ENCODE results near the gene GSTT2B.
"Not testable (repeated sequence)": the region's sequence is repeated elsewhere in the genome, so short reads cannot be mapped to it uniquely, and the experiment has no call there.

The GSTT2B gene

GRCh38 chr22:23984430-23984829 is 23.4 kb upstream of the GSTT2B start:
- no peak for DNase-seq

DNA sequence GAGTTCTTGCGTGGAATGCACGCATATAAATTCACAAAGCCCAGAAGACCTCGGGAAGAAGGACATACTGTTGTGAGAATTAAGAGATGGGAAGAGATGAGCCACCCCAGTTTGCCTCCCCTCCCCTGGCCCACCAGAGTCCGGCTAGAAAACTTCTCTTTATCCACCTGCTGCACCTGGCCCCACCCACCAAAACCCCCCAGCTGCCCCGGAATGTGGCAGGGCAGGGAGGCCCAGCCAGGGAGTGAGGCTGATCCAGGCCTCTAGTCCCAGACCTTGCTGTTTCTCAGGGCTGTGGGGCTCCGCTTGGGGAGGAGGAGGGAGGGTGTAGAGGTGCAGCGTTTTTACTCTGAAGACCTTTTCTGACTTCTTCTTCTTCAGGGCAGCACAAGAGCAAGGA is 19.6 kb upstream of the GSTT2B start:
- not testable (repeated sequence) for DNase-seq

- not testable (repeated sequence) for DNase-seq
These were observed 18.7 kb upstream of the GSTT2B start, which contains the start of gene GSTT2 for GRCh38 chr22:23979557-23980240. Gene GSTT2 (plus strand): TSS chr22:23980134.

DNA sequence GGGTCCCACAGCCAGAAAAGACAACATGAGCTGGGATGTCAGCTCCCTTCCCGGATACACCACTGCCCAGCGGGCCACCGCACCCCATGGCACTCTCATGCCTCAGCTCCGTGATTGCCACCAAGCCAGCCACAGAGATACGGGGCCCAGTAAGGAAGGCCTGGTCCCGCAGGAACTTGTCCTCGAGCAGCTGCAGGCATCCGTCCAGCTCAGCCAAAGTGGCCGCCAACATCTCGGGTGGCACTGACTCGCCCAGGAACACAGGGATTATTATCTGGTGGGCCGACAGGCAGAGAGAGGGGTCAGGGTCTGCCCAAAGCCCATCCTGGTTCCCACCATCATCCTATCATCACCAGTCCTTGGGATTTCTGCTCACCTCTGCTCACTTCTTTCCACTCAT is 16.3 kb upstream of the GSTT2B start:
- DNase-seq = not testable (repeated sequence)

DNA sequence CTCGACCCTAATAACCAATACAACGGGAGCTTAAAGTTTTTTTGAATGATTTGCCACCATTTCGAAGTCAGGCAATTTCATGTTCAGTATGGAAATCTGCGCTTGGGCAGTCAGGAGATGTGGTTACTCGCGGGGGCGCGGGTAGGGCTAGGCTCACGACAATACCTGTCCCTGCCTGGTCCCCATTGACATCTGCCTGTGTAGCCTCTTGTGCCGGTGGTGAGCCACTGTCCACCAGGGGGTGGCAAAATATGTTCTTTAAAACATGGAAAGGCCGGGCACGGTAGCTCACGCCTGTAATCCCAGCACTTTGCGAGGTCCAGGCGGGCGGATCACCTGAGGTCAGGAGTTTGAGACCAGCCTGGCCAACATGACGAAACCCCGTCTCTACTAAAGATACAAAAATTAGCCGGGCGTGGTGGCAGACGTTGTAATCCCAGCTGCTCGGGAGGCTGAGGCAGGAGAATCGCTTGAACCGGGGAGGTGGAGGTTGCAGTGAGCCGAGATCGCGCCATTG is 13.9 kb upstream of the GSTT2B start:
- DNase-seq = not testable (repeated sequence)

GRCh38 chr22:23974345-23974744 is 13.3 kb upstream of the GSTT2B start, which contains the start of gene DDT:
Gene DDT (minus strand): TSS chr22:23974441. CDS start chr22:23974414, 27 bp downstream.
- DNase-seq = not testable (repeated sequence)

DNA sequence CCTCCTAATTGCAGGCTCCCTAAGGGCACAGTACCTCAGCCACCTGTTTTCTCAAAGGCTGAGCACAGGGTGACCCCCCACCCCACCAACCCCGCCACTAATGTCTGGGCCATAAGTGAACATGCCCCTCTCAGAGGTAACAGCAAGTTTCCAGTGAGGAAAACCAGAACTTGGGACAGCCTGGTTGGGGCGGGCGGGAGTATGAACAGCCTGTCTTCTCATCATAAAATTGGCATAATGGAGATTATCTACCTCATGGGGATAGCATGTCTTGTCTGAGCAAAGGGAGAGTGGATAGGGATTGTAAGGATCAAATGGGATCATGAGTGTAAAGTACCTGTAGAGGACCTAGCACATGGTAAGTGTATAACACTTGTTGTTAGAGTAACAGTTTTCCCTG is 10.9 kb upstream of the GSTT2B start:
- DNase-seq = not testable (repeated sequence)

DNA sequence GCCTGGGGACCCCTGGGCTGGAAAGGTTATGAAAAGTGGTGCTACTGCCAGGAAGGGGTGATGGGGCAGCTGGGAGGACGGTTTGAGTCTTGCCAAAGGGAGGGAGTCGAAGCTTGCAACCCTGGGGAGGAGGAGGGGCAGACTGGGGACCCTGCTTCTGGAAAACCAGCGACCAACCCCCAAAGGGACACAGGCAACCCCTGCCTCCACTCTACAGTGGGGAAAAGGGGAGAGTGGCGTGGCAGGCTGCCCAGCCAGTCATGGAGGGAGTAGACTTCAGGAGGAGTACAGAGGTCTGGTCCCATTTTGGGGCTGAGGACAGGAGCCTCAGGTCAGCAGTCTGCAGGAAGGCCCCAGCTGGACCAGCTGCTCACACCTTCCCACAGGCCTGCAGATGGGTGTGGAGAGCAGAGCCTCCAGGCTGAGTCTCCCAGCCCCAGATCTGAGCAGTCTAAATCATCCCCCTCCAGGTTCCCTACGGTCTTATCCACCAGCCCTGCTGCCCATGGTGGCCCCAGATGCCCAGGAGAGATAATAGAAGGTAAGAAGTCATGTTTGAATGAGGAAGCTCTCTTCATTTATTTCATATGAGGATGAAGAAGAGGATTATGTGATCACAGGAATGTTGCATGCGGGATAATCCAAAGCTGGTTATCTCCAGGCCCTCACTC is 10.0 kb upstream of the GSTT2B start:
- DNase-seq = no peak

GRCh38 chr22:23970201-23970641 is 9.2 kb upstream of the GSTT2B start:
- DNase-seq = no peak

DNA sequence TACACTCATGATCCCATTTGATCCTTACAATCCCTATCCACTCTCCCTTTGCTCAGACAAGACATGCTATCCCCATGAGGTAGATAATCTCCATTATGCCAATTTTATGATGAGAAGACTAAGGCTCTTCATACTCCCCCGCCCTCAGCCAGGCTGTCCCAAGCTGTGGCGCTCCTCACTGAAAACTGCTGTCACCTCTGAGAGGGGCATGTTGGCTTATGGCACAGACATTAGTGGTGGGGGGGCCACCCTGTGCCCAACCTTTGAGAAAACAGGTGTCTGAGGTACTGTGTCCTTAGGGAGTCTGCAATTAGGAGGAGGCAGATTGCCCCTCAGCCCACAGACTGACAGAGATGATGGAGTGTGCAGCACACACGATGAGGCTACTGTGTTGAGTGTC is 8.1 kb upstream of the GSTT2B start:
- DNase-seq = no peak

DNA sequence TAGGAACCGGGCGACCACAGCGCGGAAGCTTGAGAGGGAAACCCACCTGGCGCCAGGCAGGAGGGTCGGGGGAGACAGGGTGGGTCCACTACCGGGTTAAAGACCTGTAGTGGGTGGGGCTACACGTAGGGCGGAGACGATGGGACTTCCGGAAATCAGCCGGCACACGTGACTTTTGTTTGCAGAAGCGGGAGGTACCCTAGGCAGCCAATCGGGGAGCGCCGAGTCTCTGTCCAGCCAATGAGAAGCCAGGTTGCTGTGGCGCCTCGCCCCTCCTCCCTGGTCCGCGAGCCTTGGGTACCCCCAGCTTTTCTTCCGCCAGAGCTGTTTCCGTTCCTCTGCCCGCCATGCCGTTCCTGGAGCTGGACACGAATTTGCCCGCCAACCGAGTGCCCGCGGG is 5.6 kb upstream of the GSTT2B start, which contains the start of gene DDTL:
Gene DDTL, plus strand, starts transcription at position 321 of the 400 bp plus-strand sequence. Its CDS starts 27 bp downstream, at position 348.
- not testable (repeated sequence) for DNase-seq

DNA sequence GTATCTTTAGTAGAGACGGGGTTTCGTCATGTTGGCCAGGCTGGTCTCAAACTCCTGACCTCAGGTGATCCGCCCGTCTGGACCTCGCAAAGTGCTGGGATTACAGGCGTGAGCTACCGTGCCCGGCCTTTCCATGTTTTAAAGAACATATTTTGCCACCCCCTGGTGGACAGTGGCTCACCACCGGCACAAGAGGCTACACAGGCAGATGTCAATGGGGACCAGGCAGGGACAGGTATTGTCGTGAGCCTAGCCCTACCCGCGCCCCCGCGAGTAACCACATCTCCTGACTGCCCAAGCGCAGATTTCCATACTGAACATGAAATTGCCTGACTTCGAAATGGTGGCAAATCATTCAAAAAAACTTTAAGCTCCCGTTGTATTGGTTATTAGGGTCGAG is 5.1 kb upstream of the GSTT2B start:
- DNase-seq = not testable (repeated sequence)

GRCh38 chr22:23956301-23956900 is 4.6 kb downstream of the GSTT2B start:
- DNase-seq = not testable (repeated sequence)

DNA sequence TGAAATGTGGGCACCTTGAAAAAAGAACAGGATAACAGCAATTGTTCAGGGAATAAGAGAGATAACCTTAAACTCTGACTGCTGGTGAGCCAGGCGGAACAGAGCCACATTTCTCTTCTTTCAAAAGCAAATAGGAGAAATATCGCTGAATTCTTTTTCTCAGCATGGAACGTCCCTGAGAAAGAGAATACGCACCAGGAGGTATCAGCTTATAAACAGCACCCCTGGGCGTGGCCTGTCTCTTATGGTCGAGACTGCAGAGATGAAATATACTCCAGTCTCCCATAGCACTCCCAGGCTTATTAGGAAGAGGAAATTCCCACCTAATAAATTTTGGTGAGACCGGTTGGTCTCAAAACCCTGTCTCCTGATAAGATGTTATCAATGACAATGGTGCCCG is 5.1 kb downstream of the GSTT2B start:
- not testable (repeated sequence) for DNase-seq

DNA sequence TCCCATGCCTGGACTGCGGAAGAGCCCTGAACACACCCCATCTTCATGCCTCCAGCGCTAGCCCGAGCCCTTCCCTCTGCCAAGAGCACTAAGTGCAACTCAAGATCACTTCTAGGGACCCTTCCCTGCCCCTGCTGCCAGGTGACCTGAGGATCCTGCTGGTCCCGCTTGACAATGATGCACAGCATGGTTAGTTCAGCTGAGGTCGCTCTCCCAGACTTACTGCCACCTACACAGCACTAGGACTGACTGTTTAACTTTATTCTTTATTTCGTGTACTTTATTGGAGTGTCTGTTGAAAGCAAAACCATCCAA is 6.0 kb downstream of the GSTT2B start:
- not testable (repeated sequence) for DNase-seq

DNA sequence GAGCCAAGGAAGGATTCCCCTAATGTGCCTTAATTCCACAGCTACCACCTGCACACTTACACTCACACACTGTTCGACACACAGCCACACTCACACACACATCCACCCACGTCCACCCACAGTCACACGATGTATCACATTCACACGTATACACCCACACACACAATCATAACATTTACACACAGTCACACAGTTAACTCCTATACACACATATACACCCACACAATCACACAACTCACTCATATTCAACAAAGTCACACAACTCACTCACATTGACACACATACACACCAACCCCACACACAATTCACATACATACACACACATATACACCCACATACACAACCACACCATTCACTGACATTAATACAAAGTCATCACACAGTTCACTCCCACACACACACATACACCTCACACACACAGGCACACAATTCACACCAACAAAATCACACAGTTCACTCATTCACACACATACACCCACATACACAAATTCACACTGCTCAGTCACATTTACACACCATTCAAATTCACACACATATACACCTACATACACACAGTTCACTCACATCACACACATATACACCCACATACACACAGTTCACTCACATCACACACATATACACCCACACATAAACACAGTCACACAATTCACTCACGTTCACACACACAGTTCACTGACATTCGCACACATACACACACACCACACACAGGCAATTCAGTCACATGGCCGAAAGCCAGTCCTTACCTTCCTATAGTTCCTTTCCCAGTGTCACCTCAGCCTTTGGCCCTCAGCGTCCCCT is 6.6 kb downstream of the GSTT2B start:
- DNase-seq = not testable (repeated sequence)

GRCh38 chr22:23953485-23953884 is 7.5 kb downstream of the GSTT2B start:
- not testable (repeated sequence) for DNase-seq

GRCh38 chr22:23952794-23953405 is 8.1 kb downstream of the GSTT2B start:
- DNase-seq = not testable (repeated sequence)

DNA sequence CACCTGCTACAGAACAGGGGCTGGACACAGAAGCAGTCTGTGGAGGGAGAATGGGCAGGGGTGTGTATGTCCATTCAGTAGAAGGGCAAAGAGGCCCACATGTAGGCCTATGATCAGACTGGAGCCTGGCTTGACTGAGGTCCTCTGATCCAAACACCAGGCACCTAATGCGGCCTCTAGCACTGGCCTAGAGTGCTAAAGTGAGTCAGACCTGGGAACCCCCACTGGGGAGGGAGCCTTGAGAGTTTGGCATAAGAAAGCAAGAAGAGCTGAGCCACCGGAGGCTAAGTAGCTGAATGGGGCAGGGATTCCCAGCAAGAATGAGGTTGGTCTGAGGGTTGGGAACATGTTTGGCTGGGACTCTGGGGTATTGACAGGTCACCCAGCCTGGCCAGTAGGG is 9.6 kb downstream of the GSTT2B start:
- not testable (repeated sequence) for DNase-seq

DNA sequence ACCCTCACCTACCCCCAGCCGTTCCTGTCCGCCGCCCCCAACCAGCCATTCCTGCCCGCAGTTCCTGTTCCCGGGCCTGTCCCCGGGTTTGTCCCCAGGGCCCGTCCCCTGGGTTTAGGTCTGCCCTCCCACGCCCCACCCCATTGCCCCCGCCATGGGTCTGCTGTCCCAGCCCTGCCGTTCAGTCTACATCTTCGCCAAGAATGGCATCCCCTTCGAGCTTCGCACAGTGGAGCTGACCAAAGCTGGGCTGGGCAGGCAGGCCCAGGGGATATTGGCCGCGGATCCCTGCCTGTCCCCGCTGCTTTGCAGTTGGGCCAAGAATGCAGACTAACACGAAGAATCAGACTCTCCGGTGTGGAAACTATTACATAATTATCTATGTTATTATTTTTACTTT is 11.2 kb downstream of the GSTT2B start:
- not testable (repeated sequence) for DNase-seq

- DNase-seq = not testable (repeated sequence)
These were observed 13.6 kb downstream of the GSTT2B start for GRCh38 chr22:23947391-23947790.

- not testable (repeated sequence) for DNase-seq
These were observed 20.8 kb downstream of the GSTT2B start for GRCh38 chr22:23940166-23940565.

Data from NCI-H1417 treated with DMSO at 0.1 percent for 48 hours (cell line).